HL-60 (cell line): ENCODE data around the gene PDE4A.

Source experiments
- DNase-seq, 2 experiments: peaks; one replicate each; pipeline ENCODE4 v3.0.0-alpha.2; 2010 to 2020; ENCODE audit warnings: low read depth in 1 of 2, low spot score in 1 of 2
- H3K27ac ChIP-seq: fragments of 250-450 bp; sonication (Bioruptor Pico); replicated peaks from 2 replicates; pipeline ENCODE4 v1.5.1; 2020; ENCODE audit warnings: mild to moderate bottlenecking, moderate library complexity
- H3K27me3 ChIP-seq: fragments of 250-450 bp; sonication (Bioruptor Pico); 2 replicates; pipeline ENCODE4 v1.5.1; 2021; ENCODE audit warnings: mild to moderate bottlenecking, moderate library complexity; ENCODE audit not compliant: insufficient read depth, poor library complexity, severe bottlenecking
- H3K4me3 ChIP-seq: replicated peaks from 2 replicates; pipeline ENCODE4 v1.5.1; 2011; ENCODE audit warnings: mild to moderate bottlenecking, control low read depth, low read length; ENCODE audit not compliant: insufficient read depth
- GABPA ChIP-seq: IDR thresholded peaks from 2 replicates; pipeline ENCODE4 v1.6.1; 2012; ENCODE audit warnings: low read depth
- POLR2AphosphoS5 ChIP-seq: IDR thresholded peaks from 2 replicates; pipeline ENCODE4 v1.6.1; 2012; ENCODE audit warnings: low read depth
- SPI1 ChIP-seq: IDR thresholded peaks from 2 replicates; pipeline ENCODE4 v1.6.1; 2012; ENCODE audit warnings: low read depth, mild to moderate bottlenecking, borderline replicate concordance
- TF ChIP-seq, protein P1 (sequence below): IDR thresholded peaks from 2 replicates; pipeline ENCODE4 v1.6.1; 2012; ENCODE audit warnings: low read depth; ENCODE audit not compliant: insufficient replicate concordance
- TF ChIP-seq, protein P2 (sequence below): IDR thresholded peaks from one replicate; pipeline ENCODE4 v1.5.1; 2011; ENCODE audit warnings: low read length, control low read depth, inconsistent platforms; ENCODE audit not compliant: insufficient read depth

PDE4A gene

DNA sequence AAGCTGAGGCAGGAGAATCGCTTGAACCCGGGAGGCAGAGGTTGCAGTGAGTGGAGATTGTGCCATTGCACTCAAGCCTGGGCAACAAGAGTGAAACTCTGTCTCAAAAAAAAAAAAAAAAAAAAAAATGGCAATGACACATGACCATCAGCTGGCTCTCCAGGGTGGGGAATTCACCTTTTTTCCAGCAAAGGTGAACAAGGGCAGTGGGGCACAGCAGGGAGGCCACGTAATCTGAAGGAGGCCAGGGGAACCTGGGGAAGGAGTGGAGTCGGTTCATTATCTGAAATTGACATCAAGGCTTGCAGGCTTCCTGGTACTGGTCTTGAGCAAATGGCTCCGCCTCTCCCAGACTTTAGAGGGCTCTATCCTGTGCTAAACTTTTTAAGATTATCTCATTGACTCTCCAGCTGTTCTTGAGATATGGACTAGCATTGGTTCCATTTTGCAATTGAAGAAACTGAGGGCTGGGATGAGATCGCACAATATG is 54.7 kb downstream of the PDE4A start:
- TF ChIP-seq POLR2AphosphoS5 (no peak), GABPA (no peak), SPI1 (no peak)
- TF ChIP-seq, protein P1, sequence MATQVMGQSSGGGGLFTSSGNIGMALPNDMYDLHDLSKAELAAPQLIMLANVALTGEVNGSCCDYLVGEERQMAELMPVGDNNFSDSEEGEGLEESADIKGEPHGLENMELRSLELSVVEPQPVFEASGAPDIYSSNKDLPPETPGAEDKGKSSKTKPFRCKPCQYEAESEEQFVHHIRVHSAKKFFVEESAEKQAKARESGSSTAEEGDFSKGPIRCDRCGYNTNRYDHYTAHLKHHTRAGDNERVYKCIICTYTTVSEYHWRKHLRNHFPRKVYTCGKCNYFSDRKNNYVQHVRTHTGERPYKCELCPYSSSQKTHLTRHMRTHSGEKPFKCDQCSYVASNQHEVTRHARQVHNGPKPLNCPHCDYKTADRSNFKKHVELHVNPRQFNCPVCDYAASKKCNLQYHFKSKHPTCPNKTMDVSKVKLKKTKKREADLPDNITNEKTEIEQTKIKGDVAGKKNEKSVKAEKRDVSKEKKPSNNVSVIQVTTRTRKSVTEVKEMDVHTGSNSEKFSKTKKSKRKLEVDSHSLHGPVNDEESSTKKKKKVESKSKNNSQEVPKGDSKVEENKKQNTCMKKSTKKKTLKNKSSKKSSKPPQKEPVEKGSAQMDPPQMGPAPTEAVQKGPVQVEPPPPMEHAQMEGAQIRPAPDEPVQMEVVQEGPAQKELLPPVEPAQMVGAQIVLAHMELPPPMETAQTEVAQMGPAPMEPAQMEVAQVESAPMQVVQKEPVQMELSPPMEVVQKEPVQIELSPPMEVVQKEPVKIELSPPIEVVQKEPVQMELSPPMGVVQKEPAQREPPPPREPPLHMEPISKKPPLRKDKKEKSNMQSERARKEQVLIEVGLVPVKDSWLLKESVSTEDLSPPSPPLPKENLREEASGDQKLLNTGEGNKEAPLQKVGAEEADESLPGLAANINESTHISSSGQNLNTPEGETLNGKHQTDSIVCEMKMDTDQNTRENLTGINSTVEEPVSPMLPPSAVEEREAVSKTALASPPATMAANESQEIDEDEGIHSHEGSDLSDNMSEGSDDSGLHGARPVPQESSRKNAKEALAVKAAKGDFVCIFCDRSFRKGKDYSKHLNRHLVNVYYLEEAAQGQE: no peak
- TF ChIP-seq, protein P2, sequence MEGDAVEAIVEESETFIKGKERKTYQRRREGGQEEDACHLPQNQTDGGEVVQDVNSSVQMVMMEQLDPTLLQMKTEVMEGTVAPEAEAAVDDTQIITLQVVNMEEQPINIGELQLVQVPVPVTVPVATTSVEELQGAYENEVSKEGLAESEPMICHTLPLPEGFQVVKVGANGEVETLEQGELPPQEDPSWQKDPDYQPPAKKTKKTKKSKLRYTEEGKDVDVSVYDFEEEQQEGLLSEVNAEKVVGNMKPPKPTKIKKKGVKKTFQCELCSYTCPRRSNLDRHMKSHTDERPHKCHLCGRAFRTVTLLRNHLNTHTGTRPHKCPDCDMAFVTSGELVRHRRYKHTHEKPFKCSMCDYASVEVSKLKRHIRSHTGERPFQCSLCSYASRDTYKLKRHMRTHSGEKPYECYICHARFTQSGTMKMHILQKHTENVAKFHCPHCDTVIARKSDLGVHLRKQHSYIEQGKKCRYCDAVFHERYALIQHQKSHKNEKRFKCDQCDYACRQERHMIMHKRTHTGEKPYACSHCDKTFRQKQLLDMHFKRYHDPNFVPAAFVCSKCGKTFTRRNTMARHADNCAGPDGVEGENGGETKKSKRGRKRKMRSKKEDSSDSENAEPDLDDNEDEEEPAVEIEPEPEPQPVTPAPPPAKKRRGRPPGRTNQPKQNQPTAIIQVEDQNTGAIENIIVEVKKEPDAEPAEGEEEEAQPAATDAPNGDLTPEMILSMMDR: no peak
- no peak for DNase-seq
- H3K4me3 ChIP-seq: no peak overlapping the region
- no peak overlapping the region for H3K27ac ChIP-seq
- no peaks in the 10 kb centered on the region for H3K27me3 ChIP-seq

DNA sequence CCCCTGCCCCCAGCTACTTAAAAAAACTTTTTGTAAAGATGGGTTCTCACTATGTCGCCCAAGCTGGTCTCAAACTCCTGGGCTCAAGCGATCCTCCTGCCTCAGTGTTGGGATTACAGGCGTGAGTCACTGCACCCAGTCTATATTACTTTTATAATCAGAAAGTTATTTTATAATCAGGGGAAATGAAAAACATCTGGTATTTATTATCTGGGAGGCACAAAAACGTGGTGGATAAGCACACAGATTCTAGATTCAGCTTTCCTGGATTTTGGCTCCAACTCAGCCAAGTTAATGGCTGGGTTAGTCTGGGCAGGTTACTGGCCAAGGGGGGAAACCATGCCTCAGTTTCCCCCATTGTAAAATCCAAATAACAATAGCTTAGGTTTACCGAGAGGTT is 58.1 kb downstream of the PDE4A start:
- DNase-seq: no peak
- Histone ChIP-seq H3K27ac (no peak overlapping the region), H3K4me3 (no peak overlapping the region), H3K27me3 (no peaks in the 10 kb centered on the region)
- TF ChIP-seq, protein P2: no peak
- TF ChIP-seq, protein P1: no peak
- TF ChIP-seq POLR2AphosphoS5 (no peak), SPI1 (no peak), GABPA (no peak)

DNA sequence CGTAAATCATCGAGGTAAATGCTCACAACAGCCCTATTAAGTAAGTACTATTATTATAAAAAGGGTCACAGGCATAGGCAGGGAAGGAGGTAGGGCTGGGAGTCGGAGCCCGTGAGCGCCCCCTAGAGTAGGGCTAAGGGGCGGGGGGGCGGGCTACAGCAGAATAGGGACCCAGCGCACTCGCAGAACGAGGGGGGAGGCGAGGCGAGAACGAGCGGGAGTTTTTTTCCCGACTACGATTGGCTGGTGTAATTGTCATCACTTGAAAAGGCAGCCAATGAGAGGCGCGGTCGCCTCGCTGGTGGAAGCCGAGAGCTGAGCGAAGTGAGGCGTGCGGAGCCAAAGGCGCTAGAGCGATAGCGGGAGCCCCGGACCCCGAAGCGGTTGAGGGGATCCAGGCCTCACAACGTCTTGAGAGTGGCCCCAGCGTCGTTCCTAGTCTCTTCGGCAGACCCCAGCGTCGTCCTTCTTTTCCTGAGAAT is 58.6 kb downstream of the PDE4A start:
- Histone ChIP-seq H3K27ac (no peak overlapping the region), H3K27me3 (no peaks in the 10 kb centered on the region), H3K4me3 (no peak overlapping the region)
- DNase-seq: peak in 1 of 2 experiments; percentile 14
- TF ChIP-seq GABPA: no peak
- TF ChIP-seq, protein P1: no peak
- TF ChIP-seq SPI1: no peak
- no peak for TF ChIP-seq POLR2AphosphoS5
- TF ChIP-seq, protein P2: no peak
